DMS153 (cell line): ENCODE data around the gene STAT5A.
"Not testable (repeated sequence)": the region's sequence is repeated elsewhere in the genome, so short reads cannot be mapped to it uniquely, and the experiment has no call there.

Source experiments
- DNase-seq: peaks from one replicate; lab custom pipeline; 2025; lab: John Stamatoyannopoulos, UW

Gene STAT5A

GRCh38 chr17:42333053-42333452 lies 44.8 kb downstream of the STAT5A start:
- DNase-seq, result no peak

- DNase-seq, result no peak
Measured at GRCh38 chr17:42334677-42335076, 46.4 kb downstream of the STAT5A start.

GRCh38 chr17:42337442-42337841 lies 49.1 kb downstream of the STAT5A start:
- no peak for DNase-seq

GRCh38 chr17:42338427-42338985 lies 50.2 kb downstream of the STAT5A start:
- DNase-seq, result no peak

GRCh38 chr17:42339221-42339620 lies 50.9 kb downstream of the STAT5A start:
- no peak for DNase-seq

DNA sequence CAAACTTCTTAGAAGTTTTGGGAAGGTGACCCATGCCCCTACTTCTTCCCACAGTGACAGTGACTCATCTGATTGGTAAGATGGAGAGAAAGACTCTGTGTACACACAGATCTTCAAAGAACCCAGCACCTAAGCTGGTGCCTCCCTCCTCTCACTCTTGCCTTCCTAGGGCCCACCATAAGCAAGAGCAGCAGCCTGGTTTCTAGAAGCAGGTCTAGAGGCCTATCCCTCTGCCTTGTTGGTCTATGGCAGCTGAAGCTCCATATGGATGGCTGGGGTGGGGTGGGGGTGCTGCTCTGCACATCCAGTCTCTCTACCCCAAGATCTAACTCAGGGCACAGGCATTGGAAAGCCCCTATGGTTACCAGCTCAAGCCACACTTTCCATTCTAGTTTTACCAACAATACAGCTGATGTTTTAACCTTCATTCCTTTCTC lies 52.4 kb downstream of the STAT5A start:
- no peak for DNase-seq

GRCh38 chr17:42341568-42341967 lies 53.3 kb downstream of the STAT5A start:
- no peak for DNase-seq

DNA sequence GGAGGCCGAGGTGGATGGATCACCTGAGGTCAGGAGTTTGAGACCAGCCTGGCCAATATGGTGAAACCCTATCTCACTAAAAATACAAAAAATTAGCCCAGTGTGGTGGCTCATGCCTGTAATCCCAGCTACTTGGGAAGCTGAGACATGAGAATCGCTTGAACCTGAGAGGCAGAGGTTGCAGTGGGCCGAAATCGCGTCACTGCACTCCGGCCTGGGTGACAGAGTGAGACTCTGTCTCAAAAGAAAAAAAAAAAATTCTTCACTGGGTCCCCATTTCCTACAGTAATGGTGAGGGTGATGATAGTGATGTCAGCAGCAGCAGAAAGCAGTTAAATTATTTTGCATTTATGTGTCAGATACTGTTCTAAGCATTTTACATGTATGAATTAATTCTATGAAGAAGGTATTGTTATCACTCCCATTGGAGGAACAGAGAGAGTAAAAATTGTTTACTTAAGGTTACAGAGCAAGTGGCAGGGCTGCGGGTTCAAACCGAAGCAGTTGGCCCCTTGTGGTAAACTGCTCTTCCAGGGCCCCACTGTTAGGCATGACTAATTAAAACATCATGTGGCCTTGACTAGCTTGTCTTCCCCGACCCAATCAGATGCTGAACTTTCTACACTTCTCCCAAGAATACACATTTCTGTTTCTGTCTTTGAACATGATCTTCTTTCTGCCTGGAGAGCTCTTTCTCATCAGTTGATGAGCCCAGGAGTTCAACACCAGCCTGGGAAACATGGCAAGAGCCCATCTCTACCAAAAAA lies 54.1 kb downstream of the STAT5A start:
- DNase-seq, result no peak

DNA sequence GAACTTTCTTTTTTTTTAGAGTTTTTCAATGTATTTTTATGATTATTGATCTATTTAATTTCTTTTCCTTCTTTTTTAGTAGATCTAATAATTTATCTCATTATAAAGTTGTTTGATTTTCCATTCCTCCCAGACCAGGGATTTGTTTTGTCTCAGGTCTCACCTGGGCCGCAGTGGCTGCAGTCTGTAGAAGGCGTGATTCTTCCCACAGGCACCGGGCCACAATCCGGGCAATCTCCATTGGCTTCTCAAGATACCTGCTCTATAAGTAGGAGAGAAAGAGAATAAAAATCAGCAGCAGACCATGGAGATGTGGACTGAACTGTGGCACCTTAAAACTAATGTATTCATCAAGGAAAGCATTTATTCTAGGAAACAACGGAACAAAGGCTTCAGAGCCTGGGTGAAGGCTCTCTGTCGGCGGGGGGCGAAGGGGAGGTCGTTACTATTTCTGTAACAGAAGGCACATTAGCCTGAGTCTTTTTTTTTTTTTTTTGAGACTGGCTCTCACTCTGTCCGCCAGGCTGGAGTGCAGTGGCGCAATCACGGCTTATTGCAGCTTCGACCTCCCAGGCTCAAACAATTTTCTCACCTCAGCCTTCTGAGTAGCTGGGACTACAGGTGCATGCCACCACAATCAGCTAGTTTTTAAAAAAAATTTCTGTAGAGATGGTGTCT lies 57.2 kb downstream of the STAT5A start:
- no peak for DNase-seq

- DNase-seq, result no peak
Measured at GRCh38 chr17:42346481-42346880, 58.2 kb downstream of the STAT5A start.

- no peak for DNase-seq
Measured at GRCh38 chr17:42347198-42347597, 58.9 kb downstream of the STAT5A start.

- DNase-seq, result no peak
Measured at GRCh38 chr17:42347606-42348005, 59.3 kb downstream of the STAT5A start.

DNA sequence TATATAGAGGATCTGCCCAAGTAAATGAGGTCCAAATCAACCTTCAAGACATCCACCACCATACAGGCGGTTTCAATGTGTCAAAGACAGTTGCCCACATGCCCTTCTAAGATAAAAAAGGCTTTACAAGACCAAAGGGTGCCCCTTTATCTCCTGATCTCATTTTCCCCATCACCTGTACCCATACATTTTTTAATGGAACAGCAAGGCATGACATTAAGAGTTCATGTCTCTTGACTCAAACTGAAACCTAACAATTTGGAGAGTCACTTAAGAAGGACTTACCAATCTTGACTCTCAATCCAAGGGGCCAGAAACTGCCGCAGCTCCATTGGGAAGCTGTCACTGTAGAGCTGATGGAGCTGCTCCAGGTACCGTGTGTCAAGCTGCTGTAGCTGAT lies 59.8 kb downstream of the STAT5A start:
- no peak for DNase-seq

DNA sequence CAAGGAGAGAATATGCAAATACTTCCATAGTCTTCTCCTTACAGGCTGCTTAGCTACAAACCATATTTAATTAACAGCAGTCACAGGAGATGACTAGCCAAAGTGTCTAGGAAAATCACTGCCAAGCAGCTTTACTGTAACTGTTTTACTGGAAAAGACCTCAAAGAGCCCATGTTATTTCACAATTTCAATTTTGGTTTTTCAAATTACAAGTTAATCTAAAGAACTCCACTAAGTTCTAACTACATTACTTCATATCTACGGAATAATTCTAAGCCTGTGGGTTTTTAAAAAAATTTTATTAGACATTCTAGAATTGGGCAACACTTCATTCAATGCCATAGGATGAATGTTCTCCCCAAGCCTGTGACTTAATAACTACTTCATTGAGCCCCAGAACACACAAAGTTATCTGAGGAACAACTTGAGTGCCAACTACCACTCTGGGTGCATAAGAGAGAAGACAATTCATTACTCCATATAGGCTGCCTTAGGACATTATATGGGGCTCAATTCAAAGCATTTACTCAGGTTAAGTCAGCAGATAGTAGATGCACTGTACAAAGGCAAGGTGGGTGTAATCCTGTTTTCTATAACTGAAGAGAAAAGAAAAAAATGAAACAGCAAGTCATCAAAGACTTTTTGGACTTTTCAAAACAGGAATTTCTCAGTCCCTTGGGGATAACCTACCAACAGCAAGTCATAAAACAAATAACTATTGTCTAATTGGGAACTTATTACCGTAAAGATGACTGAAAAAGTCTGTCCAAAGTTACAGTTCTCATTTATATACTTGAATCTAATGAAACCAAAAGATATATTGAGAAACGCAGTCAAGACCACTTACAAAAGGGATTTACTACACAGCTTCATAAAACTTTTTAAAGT lies 66.9 kb downstream of the STAT5A start:
- DNase-seq, result no peak

DNA sequence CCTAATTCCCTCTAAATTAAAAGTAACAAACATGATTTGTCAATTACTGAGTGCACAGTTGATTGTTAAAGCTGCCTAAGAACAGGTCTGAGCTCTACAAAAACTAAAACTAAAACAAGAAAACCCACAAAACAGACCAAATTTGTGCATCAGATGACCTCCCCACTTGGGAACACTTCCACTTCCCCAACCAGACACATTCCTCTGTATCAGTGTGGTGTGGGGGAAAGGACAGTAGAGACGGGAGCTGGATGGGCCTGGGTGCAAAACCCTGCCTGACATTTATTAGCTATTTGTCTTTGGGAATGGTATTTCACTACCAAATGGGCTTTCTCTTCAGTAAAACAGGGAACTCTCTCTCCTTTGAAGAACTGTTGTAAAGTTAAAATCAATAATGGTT lies 70.1 kb downstream of the STAT5A start:
- no peak for DNase-seq

GRCh38 chr17:42359133-42359532 lies 70.8 kb downstream of the STAT5A start:
- no peak for DNase-seq

- DNase-seq, result not testable (repeated sequence)
Measured at GRCh38 chr17:42360388-42360787, 72.1 kb downstream of the STAT5A start.
